GM23338 (cell line): Measurements from ENCODE around the gene ZBTB7C. TPM values are rescaled to one million over a fixed set of nuclear protein-coding genes. Genes with fewer than 3 reads are reported as not detected.

Source experiments
- ATAC-seq: fragments of 200-7000 bp; cut with Tn5 transposase; 3 replicates; pipeline ENCODE4 v1.9.1; 2020
- DNase-seq: peaks from one replicate; pipeline ENCODE4 v3.0.0-alpha.2; 2015; ENCODE audit warnings: low spot score
- H2AFZ ChIP-seq: fragments of 200-600 bp; sonication (generic); 2 replicates; pipeline ENCODE4 v1.8.0; 2016; ENCODE audit warnings: antibody characterized with exemption, mild to moderate bottlenecking, moderate library complexity
- H3F3A ChIP-seq: fragments of 200-600 bp; sonication (generic); replicated peaks from 2 replicates; pipeline ENCODE4 v1.8.0; 2017; ENCODE audit warnings: antibody characterized with exemption, mixed run types, low read depth
- H3K27ac ChIP-seq: fragments of 200-600 bp; sonication (generic); 2 replicates; pipeline ENCODE4 v1.6.1; 2016; ENCODE audit warnings: low read depth
- H3K27me3 ChIP-seq: fragments of 200-600 bp; sonication (generic); 2 replicates; pipeline ENCODE4 v1.8.0; 2016; ENCODE audit warnings: mild to moderate bottlenecking, mixed run types, moderate library complexity; ENCODE audit not compliant: insufficient read depth
- H3K36me3 ChIP-seq: fragments of 200-600 bp; sonication (generic); 2 replicates; pipeline ENCODE4 v1.8.0; 2016; ENCODE audit warnings: mild to moderate bottlenecking; ENCODE audit not compliant: insufficient read depth
- H3K4me1 ChIP-seq: fragments of 200-600 bp; sonication (generic); 2 replicates; pipeline ENCODE4 v1.8.0; 2016; ENCODE audit warnings: mild to moderate bottlenecking, moderate library complexity; ENCODE audit not compliant: insufficient read depth
- H3K4me2 ChIP-seq: fragments of 200-600 bp; sonication (generic); 2 replicates; pipeline ENCODE4 v1.7.1; 2017; ENCODE audit warnings: mixed run types
- H3K4me3 ChIP-seq: fragments of 200-600 bp; sonication (generic); 2 replicates; pipeline ENCODE4 v1.6.1; 2016; ENCODE audit warnings: mixed run types
- H3K79me2 ChIP-seq: fragments of 200-600 bp; sonication (generic); replicated peaks from 2 replicates; pipeline ENCODE4 v1.8.0; 2017; ENCODE audit warnings: mild to moderate bottlenecking; ENCODE audit not compliant: insufficient read depth
- H3K9me2 ChIP-seq: fragments of 200-600 bp; sonication (generic); 2 replicates; pipeline ENCODE4 v1.8.0; 2017; ENCODE audit not compliant: insufficient read depth
- H4K20me1 ChIP-seq: fragments of 200-600 bp; sonication (generic); replicated peaks from 2 replicates; pipeline ENCODE4 v1.8.0; 2017; ENCODE audit warnings: mild to moderate bottlenecking; ENCODE audit not compliant: insufficient read depth
- H3K27ac Mint-ChIP-seq: 2 replicates; pipeline ENCODE4 v1.8.0; 2020; ENCODE audit warnings: inconsistent platforms, mild to moderate bottlenecking, moderate library complexity, mixed read lengths
- H3K27me3 Mint-ChIP-seq: 3 replicates; pipeline ENCODE4 v1.8.0; 2022; ENCODE audit warnings: low read depth, mild to moderate bottlenecking, moderate library complexity, mixed read lengths, inconsistent platforms; ENCODE audit not compliant: insufficient read depth, poor library complexity
- H3K36me3 Mint-ChIP-seq: 3 replicates; pipeline ENCODE4 v1.8.0; 2021; ENCODE audit warnings: low read depth, mild to moderate bottlenecking, inconsistent platforms, moderate library complexity, mixed read lengths
- H3K4me1 Mint-ChIP-seq: 3 replicates; pipeline ENCODE4 v1.8.0; 2020; ENCODE audit warnings: mild to moderate bottlenecking, inconsistent platforms, mixed read lengths
- H3K4me3 Mint-ChIP-seq: 3 replicates; pipeline ENCODE4 v1.8.0; 2021; ENCODE audit warnings: moderate library complexity, mild to moderate bottlenecking, inconsistent platforms, mixed read lengths
- H3K9me3 Mint-ChIP-seq: 3 replicates; pipeline ENCODE4 v1.8.0; 2020; ENCODE audit warnings: moderate library complexity, mild to moderate bottlenecking, inconsistent platforms, mixed read lengths
- CREB1 ChIP-seq: fragments of 250-450 bp; sonication (Bioruptor Pico); IDR thresholded peaks from 2 replicates; pipeline ENCODE4 v1.5.0; 2020; ENCODE audit warnings: low read depth, mild to moderate bottlenecking, moderate library complexity
- EZH2 ChIP-seq: fragments of 200-600 bp; sonication (generic); IDR thresholded peaks from one replicate; pipeline ENCODE4 v1.8.0; 2017; ENCODE audit warnings: antibody characterized with exemption, mild to moderate bottlenecking, low read depth; ENCODE audit not compliant: unreplicated experiment
- EZH2phosphoT487 ChIP-seq: fragments of 200-600 bp; sonication (generic); IDR thresholded peaks from one replicate; pipeline ENCODE4 v1.8.1; 2018; ENCODE audit warnings: antibody characterized with exemption; ENCODE audit not compliant: unreplicated experiment
- JUNB ChIP-seq: IDR thresholded peaks from one replicate; pipeline ENCODE4 v1.6.1; 2016; ENCODE audit warnings: antibody characterized with exemption; ENCODE audit not compliant: unreplicated experiment
- NANOG ChIP-seq: IDR thresholded peaks from 2 replicates; pipeline ENCODE4 v1.6.1; 2016; ENCODE audit warnings: antibody characterized with exemption, borderline replicate concordance
- POLR2AphosphoS5 ChIP-seq: IDR thresholded peaks from 2 replicates; pipeline ENCODE4 v1.6.1; 2016; ENCODE audit warnings: antibody characterized with exemption, low read depth
- STAT1 ChIP-seq: IDR thresholded peaks from one replicate; pipeline ENCODE4 v1.6.1; 2016; ENCODE audit warnings: antibody characterized with exemption; ENCODE audit not compliant: unreplicated experiment
- ZNF114 ChIP-seq: fragments of 250-450 bp; sonication (Bioruptor Pico); IDR thresholded peaks from 2 replicates; pipeline ENCODE4 v1.5.0; 2020; ENCODE audit warnings: mild to moderate bottlenecking, moderate library complexity
- ZNF331 ChIP-seq: fragments of 250-450 bp; sonication (Bioruptor Pico); IDR thresholded peaks from 2 replicates; pipeline ENCODE4 v1.5.0; 2020; ENCODE audit warnings: low read depth, mild to moderate bottlenecking, moderate library complexity
- polyA plus RNA-seq: library from polyadenylated mRNA; unstranded; fragments of >200 nt; fragmentation: Nextera tagmentation; extraction: Ambion mirVana; gene quantifications from 2 replicates; pipeline ENCODE4 v1.2.1, GENCODE V29; 2016
- total RNA-seq: library from RNA; depleted of rRNA; stranded (reverse); fragments of >200 nt; shearing (Covaris generic); gene quantifications from 2 replicates; pipeline ENCODE4 v1.2.3, GENCODE V29; 2014
- TF ChIP-seq, protein P1 (sequence below): fragments of 250-450 bp; sonication (Bioruptor Pico); IDR thresholded peaks from 2 replicates; pipeline ENCODE4 v1.5.0; 2020; ENCODE audit warnings: mild to moderate bottlenecking, moderate library complexity
- TF ChIP-seq, protein P2 (sequence below): IDR thresholded peaks from one replicate; pipeline ENCODE4 v1.6.1; 2018; ENCODE audit warnings: antibody characterized with exemption; ENCODE audit not compliant: unreplicated experiment
- TF ChIP-seq, protein P3 (sequence below): IDR thresholded peaks from 2 replicates; pipeline ENCODE4 v1.6.1; 2016; ENCODE audit warnings: antibody characterized with exemption
- TF ChIP-seq, protein P4 (sequence below), 2 experiments: fragments of 200-600 bp in 1 of 2; sonication (generic) in 1 of 2; conservative IDR thresholded peaks; 2 replicates each; pipeline versions ENCODE4 v1.5.1 to v1.6.1; 2016 to 2017; ENCODE audit warnings: antibody characterized with exemption in 2 of 2, low read depth in 2 of 2, mild to moderate bottlenecking in 2 of 2, moderate library complexity in 1 of 2

The ZBTB7C gene
- total and polyA plus RNA-seq, 2 experiments from 2014 or later = 0.03 to 0.14 TPM

DNA sequence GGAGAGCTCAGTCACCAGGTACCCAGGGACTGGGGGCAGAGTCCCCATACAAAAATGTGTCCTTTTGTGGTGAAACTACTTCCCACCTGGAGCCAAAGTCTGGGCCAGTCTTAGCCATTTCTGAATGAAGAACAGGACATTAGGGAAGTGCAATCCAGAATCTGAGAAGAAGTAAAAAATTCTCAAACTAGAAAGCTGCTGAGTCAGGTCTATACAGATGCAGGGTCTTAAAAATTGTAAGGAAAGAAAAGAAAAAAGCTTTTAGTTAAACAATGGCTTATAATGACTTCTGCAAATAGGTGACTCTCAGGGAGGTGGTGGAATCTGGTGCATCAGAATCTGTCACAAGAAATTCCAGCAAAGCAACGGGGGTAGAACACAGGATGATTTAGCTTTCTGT, 13.5 kb downstream of the ZBTB7C start:
- no peak overlapping the region for H3K4me3 ChIP-seq
- Mint-ChIP-seq H3K36me3 (no peaks in the 10 kb centered on the region), H3K9me3 (no peaks in the 10 kb centered on the region), H3K27me3 (peaks cover 5% of the 10 kb centered on the region), H3K4me3 (no peak overlapping the region), H3K27ac (no peak overlapping the region), H3K4me1 (peaks cover 26% of the 10 kb centered on the region)
- no peak overlapping the region for H3K27ac ChIP-seq
- H3K4me2 ChIP-seq = peak overlapping the region; percentile 34
- H3K27me3 ChIP-seq = no peaks in the 10 kb centered on the region
- no peaks in the 10 kb centered on the region for H3K79me2 ChIP-seq
- H3K4me1 ChIP-seq = peaks cover 10% of the 10 kb centered on the region
- ATAC-seq (no peak), DNase-seq (no peak)
- peak overlapping the region; percentile 38; the same call in 1 of the 2 replicates for H2AFZ ChIP-seq
- H4K20me1 ChIP-seq = no peaks in the 10 kb centered on the region
- TF ChIP-seq, protein P1, sequence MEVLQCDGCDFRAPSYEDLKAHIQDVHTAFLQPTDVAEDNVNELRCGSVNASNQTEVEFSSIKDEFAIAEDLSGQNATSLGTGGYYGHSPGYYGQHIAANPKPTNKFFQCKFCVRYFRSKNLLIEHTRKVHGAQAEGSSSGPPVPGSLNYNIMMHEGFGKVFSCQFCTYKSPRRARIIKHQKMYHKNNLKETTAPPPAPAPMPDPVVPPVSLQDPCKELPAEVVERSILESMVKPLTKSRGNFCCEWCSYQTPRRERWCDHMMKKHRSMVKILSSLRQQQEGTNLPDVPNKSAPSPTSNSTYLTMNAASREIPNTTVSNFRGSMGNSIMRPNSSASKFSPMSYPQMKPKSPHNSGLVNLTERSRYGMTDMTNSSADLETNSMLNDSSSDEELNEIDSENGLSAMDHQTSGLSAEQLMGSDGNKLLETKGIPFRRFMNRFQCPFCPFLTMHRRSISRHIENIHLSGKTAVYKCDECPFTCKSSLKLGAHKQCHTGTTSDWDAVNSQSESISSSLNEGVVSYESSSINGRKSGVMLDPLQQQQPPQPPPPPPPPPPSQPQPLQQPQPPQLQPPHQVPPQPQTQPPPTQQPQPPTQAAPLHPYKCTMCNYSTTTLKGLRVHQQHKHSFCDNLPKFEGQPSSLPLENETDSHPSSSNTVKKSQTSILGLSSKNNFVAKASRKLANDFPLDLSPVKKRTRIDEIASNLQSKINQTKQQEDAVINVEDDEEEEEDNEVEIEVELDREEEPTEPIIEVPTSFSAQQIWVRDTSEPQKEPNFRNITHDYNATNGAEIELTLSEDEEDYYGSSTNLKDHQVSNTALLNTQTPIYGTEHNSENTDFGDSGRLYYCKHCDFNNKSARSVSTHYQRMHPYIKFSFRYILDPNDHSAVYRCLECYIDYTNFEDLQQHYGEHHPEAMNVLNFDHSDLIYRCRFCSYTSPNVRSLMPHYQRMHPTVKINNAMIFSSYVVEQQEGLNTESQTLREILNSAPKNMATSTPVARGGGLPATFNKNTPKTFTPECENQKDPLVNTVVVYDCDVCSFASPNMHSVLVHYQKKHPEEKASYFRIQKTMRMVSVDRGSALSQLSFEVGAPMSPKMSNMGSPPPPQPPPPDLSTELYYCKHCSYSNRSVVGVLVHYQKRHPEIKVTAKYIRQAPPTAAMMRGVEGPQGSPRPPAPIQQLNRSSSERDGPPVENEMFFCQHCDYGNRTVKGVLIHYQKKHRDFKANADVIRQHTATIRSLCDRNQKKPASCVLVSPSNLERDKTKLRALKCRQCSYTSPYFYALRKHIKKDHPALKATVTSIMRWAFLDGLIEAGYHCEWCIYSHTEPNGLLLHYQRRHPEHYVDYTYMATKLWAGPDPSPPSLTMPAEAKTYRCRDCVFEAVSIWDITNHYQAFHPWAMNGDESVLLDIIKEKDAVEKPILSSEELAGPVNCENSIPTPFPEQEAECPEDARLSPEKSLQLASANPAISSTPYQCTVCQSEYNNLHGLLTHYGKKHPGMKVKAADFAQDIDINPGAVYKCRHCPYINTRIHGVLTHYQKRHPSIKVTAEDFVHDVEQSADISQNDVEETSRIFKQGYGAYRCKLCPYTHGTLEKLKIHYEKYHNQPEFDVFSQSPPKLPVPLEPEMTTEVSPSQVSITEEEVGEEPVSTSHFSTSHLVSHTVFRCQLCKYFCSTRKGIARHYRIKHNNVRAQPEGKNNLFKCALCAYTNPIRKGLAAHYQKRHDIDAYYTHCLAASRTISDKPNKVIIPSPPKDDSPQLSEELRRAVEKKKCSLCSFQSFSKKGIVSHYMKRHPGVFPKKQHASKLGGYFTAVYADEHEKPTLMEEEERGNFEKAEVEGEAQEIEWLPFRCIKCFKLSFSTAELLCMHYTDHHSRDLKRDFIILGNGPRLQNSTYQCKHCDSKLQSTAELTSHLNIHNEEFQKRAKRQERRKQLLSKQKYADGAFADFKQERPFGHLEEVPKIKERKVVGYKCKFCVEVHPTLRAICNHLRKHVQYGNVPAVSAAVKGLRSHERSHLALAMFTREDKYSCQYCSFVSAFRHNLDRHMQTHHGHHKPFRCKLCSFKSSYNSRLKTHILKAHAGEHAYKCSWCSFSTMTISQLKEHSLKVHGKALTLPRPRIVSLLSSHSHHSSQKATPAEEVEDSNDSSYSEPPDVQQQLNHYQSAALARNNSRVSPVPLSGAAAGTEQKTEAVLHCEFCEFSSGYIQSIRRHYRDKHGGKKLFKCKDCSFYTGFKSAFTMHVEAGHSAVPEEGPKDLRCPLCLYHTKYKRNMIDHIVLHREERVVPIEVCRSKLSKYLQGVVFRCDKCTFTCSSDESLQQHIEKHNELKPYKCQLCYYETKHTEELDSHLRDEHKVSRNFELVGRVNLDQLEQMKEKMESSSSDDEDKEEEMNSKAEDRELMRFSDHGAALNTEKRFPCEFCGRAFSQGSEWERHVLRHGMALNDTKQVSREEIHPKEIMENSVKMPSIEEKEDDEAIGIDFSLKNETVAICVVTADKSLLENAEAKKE (CRISPR knock-in tag) = no peak
- TF ChIP-seq ZNF114 (CRISPR knock-in tag) (no peak), EZH2phosphoT487 (no peak), NANOG (no peak), STAT1 (no peak), CREB1 (CRISPR knock-in tag) (no peak), EZH2 (no peak), ZNF331 (CRISPR knock-in tag) (no peak), JUNB (no peak), POLR2AphosphoS5 (no peak)
- TF ChIP-seq, protein P2, sequence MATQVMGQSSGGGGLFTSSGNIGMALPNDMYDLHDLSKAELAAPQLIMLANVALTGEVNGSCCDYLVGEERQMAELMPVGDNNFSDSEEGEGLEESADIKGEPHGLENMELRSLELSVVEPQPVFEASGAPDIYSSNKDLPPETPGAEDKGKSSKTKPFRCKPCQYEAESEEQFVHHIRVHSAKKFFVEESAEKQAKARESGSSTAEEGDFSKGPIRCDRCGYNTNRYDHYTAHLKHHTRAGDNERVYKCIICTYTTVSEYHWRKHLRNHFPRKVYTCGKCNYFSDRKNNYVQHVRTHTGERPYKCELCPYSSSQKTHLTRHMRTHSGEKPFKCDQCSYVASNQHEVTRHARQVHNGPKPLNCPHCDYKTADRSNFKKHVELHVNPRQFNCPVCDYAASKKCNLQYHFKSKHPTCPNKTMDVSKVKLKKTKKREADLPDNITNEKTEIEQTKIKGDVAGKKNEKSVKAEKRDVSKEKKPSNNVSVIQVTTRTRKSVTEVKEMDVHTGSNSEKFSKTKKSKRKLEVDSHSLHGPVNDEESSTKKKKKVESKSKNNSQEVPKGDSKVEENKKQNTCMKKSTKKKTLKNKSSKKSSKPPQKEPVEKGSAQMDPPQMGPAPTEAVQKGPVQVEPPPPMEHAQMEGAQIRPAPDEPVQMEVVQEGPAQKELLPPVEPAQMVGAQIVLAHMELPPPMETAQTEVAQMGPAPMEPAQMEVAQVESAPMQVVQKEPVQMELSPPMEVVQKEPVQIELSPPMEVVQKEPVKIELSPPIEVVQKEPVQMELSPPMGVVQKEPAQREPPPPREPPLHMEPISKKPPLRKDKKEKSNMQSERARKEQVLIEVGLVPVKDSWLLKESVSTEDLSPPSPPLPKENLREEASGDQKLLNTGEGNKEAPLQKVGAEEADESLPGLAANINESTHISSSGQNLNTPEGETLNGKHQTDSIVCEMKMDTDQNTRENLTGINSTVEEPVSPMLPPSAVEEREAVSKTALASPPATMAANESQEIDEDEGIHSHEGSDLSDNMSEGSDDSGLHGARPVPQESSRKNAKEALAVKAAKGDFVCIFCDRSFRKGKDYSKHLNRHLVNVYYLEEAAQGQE = no peak
- TF ChIP-seq, protein P3, sequence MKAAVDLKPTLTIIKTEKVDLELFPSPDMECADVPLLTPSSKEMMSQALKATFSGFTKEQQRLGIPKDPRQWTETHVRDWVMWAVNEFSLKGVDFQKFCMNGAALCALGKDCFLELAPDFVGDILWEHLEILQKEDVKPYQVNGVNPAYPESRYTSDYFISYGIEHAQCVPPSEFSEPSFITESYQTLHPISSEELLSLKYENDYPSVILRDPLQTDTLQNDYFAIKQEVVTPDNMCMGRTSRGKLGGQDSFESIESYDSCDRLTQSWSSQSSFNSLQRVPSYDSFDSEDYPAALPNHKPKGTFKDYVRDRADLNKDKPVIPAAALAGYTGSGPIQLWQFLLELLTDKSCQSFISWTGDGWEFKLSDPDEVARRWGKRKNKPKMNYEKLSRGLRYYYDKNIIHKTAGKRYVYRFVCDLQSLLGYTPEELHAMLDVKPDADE = no peak
- TF ChIP-seq, protein P4, sequence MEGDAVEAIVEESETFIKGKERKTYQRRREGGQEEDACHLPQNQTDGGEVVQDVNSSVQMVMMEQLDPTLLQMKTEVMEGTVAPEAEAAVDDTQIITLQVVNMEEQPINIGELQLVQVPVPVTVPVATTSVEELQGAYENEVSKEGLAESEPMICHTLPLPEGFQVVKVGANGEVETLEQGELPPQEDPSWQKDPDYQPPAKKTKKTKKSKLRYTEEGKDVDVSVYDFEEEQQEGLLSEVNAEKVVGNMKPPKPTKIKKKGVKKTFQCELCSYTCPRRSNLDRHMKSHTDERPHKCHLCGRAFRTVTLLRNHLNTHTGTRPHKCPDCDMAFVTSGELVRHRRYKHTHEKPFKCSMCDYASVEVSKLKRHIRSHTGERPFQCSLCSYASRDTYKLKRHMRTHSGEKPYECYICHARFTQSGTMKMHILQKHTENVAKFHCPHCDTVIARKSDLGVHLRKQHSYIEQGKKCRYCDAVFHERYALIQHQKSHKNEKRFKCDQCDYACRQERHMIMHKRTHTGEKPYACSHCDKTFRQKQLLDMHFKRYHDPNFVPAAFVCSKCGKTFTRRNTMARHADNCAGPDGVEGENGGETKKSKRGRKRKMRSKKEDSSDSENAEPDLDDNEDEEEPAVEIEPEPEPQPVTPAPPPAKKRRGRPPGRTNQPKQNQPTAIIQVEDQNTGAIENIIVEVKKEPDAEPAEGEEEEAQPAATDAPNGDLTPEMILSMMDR (conservative IDR thresholded peaks at IDR 0.05; ENCODE audit: low read depth in 2 of 2) = no peak
- no peaks in the 10 kb centered on the region for H3K36me3 ChIP-seq
- H3F3A ChIP-seq = no peaks in the 10 kb centered on the region
- no peaks in the 10 kb centered on the region for H3K9me2 ChIP-seq
